AG04449 (cell line): ENCODE results near the gene ABTB2.
A peak's percentile ranks its signal among the peaks of the same experiment; 100 is the strongest.

Experiments used
- CTCF ChIA-PET: fragments of 350-600 bp; formaldehyde crosslinking; extraction: SDS; loops from one replicate; lab custom pipeline; 2021; ENCODE audit warnings: antibody characterized with exemption; lab: Yijun Ruan, JAX
- POLR2A ChIA-PET: fragments of 400-600, 350-600 bp; formaldehyde crosslinking; extraction: SDS; loops from one replicate; lab custom pipeline; 2020; ENCODE audit warnings: antibody characterized with exemption, inconsistent platforms; lab: Yijun Ruan, JAX
- DNase-seq: peaks from one replicate; pipeline ENCODE4 v3.0.0-alpha.2; 2010; ENCODE audit warnings: low read depth, low spot score
- H3K4me3 ChIP-seq: 2 replicates; pipeline ENCODE4 v1.5.1; 2011; ENCODE audit warnings: low read depth, mild to moderate bottlenecking, control low read depth, low read length
- TF ChIP-seq, protein P1 (sequence below): IDR thresholded peaks from one replicate; pipeline ENCODE4 v1.5.1; 2011; ENCODE audit warnings: mild to moderate bottlenecking, moderate library complexity, low read length, control low read depth, inconsistent platforms; ENCODE audit not compliant: insufficient read depth; ENCODE audit errors: missing control alignments

The ABTB2 gene

DNA sequence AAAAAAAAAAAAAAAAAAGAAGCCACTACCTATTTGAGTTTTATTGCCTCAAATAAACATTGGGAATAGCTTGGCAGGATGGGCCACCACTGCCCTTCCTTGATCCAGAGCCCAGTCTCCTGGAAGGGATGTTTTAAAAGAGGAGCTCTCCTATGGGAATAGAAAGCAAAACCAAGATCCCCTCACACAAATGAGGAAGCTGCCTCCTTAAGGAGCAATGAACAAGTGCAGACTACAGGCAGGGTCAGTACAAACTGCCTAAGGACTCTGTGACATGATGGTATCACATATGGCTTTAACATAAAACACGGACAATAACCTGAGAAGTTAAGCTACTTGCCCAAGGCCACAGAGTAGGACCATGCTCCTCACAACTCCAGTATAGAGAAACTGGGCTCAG lies 131.6 kb downstream of the ABTB2 start:
- TF ChIP-seq, protein P1, sequence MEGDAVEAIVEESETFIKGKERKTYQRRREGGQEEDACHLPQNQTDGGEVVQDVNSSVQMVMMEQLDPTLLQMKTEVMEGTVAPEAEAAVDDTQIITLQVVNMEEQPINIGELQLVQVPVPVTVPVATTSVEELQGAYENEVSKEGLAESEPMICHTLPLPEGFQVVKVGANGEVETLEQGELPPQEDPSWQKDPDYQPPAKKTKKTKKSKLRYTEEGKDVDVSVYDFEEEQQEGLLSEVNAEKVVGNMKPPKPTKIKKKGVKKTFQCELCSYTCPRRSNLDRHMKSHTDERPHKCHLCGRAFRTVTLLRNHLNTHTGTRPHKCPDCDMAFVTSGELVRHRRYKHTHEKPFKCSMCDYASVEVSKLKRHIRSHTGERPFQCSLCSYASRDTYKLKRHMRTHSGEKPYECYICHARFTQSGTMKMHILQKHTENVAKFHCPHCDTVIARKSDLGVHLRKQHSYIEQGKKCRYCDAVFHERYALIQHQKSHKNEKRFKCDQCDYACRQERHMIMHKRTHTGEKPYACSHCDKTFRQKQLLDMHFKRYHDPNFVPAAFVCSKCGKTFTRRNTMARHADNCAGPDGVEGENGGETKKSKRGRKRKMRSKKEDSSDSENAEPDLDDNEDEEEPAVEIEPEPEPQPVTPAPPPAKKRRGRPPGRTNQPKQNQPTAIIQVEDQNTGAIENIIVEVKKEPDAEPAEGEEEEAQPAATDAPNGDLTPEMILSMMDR, result no peak
- no peak overlapping the region for H3K4me3 ChIP-seq
- ChIA-PET CTCF (interaction anchor here (1.2 to 1.3 kb wide), 2 partner anchors 9 to 32 kb away, joined by 3 read pairs; no protein-coding TSS in a partner anchor), POLR2A (interaction anchor here (0.5 kb wide), 1 partner anchor 124 kb away, joined by 3 read pairs; no protein-coding TSS in a partner anchor)
- DNase-seq, result no peak

DNA sequence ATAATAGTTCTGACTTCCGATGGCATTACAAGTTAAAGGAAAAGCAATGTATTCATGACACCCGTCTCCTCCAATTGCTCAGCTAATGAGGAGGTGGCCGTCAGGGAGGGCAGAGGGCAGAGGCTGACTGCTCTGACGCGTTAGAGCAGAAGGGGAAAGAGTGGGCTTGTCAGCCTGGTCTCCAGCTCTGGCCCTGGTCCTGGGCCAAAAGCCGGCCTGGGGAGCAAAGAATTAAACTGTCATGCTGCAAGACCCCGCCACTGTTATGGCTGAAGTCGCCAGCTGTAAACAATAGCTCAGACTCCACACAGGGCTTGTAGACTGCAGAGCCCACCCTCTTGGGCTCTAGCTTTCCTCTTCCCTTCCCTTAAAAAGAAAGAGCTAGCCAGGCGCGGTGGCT lies 132.7 kb downstream of the ABTB2 start:
- no peak overlapping the region for H3K4me3 ChIP-seq
- TF ChIP-seq, protein P1, result no peak
- CTCF ChIA-PET, result interaction anchor here (1.5 kb wide), 1 partner anchor 51 kb away, joined by 3 read pairs; no protein-coding TSS in a partner anchor
- POLR2A ChIA-PET, result no interaction called here
- no peak for DNase-seq

DNA sequence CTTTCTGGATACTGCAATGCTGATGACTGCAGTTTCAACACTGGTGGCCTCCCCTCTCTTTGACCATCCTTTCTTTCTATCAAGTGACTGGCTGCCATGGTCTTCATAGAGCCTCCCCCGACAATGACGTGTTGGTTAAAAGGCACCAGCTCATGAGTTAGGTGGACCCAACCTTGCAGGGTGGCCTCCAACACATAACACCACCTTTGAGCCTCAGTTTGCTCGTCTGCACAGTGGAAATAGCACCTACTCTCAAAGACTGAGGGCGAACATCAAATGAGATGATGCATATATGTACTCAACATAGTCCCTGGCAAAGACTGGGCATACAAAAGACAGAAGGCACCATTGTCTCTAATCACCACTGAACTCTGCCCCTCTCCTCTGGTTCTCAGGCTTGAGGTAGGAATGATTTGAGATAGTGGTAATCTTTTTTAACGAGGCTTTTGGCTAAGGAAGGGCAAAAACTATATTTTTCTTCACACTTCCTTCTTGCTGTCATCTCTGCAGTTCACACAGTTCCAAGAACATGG lies 133.3 kb downstream of the ABTB2 start:
- TF ChIP-seq, protein P1, result no peak
- ChIA-PET POLR2A (no interaction called here), CTCF (interaction anchor here (1.5 kb wide), 1 partner anchor 50 kb away, joined by 3 read pairs; no protein-coding TSS in a partner anchor)
- no peak for DNase-seq
- no peak overlapping the region for H3K4me3 ChIP-seq

DNA sequence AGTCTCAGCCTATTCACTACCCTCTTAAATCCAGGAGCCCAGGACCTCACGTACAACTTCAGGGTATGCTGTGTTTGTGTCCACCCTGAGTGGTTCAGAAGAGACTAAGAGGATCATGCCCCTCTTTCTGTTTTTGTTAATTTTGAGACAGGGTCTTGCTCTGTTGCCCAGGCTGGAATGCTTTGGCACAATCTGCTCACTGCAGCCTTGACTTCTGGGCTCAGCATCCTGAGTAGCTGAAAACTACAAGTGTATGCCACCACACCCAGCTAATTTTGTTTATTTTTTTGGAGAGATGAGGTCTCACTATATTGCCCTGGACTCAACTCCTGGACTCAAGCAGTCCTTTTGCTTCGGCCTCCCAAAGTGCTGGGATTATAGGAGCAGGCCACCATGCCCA lies 133.9 kb downstream of the ABTB2 start:
- TF ChIP-seq, protein P1, result no peak
- no peak for DNase-seq
- CTCF ChIA-PET, result no interaction called here
- POLR2A ChIA-PET, result no interaction called here
- H3K4me3 ChIP-seq, result no peak overlapping the region

DNA sequence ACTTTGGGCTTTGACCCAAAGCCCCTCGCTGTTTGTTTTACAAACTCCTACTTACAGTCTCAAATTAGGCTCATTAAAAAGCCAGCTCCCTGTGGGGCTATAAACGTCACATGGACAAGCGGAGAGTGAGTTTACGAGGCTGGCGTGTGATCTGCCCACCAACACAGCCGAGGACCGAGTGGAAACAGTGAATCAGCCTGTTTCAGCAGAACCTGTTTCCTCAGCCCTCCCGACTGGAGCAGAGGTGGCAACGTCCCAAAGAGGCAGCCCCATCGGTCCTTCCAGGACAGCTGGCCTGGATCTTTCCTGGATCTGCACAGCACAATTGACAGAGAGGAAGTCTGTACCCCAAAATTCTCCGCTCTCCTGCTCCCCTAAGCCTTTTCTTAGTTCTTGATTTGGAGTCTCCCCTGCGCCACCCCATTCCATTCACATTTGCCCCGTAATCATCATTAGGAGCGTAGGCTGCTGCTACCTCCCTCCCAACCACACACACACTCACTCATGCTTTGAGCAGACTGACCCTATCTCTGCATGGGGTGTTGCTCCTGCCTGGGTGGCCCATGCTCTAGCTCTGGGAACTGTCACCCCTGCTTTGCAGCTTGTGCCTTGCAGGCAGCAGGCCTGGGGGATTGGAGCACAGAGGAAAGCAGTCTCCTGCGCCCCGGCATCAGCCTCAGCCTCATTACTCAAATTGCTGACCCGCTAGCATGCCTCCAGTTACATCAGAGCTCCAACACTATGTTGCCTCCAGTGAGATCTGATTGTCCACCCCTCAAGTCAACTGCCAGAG lies 134.6 kb downstream of the ABTB2 start:
- TF ChIP-seq, protein P1, result no peak
- peak; percentile 24 for DNase-seq
- POLR2A ChIA-PET, result no interaction called here
- no peak overlapping the region for H3K4me3 ChIP-seq
- CTCF ChIA-PET, result interaction anchor here (1.1 kb wide), 1 partner anchor 28 kb away, joined by 3 read pairs; no protein-coding TSS in a partner anchor

DNA sequence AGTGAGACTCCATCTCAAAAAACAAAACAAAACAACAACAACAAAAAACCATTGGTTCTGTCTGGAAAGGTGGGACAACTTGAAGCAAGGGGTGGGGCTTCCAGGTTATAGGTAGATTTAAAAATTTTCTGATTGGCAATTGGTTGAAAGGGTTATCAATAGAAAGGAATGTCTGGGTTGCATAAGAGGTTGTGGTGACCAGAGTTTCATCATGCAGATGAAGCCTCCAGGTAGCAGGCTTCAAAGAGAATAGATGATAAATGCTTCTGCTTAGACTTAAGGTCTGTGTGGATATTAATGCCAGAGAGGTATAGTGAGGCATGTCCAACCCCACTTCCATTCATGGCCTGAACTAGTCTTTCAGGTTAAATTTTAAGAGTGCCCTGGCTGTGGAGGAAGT lies 135.8 kb downstream of the ABTB2 start:
- POLR2A ChIA-PET, result no interaction called here
- CTCF ChIA-PET, result interaction anchor here (1.1 kb wide), 1 partner anchor 29 kb away, joined by 3 read pairs; no protein-coding TSS in a partner anchor

More for the DNA sequence above, 135.8 kb downstream of the ABTB2 start:
- TF ChIP-seq, protein P1, result no peak
- DNase-seq, result no peak
- H3K4me3 ChIP-seq, result no peak overlapping the region
